Activated CD4-positive, alpha-beta memory T cell treated with anti-CD3 and anti-CD28 coated beads, Interleukin-2, amount 10 ng/mL, durations not matched to agents 7 days and 5 days (primary cell): ENCODE data around the gene NME8. TPM values are rescaled to one million over a fixed set of nuclear protein-coding genes. Genes with fewer than 3 reads are reported as not detected.
A peak's percentile ranks its signal among the peaks of the same experiment; 100 is the strongest.

Source experiments
- CTCF ChIA-PET: fragments of 350-600 bp; sonication (Branson Sonifier 250); formaldehyde crosslinking; loops from one replicate; lab custom pipeline; 2021; ENCODE audit warnings: antibody characterized with exemption, inconsistent platforms; lab: Charles Lee
- POLR2A ChIA-PET: fragments of 350-600 bp; sonication (Branson Sonifier 250); formaldehyde crosslinking; loops from one replicate; lab custom pipeline; 2021; ENCODE audit warnings: antibody characterized with exemption; lab: Charles Lee
- DNase-seq: peaks from one replicate; pipeline ENCODE4 v3.0.0-alpha.2; 2020
- H3K27ac Mint-ChIP-seq: one replicate; pipeline ENCODE4 v1.8.0; 2021; ENCODE audit warnings: mild to moderate bottlenecking, mixed read lengths
- H3K27me3 Mint-ChIP-seq: one replicate; pipeline ENCODE4 v1.8.0; 2021; ENCODE audit warnings: mixed read lengths
- H3K36me3 Mint-ChIP-seq: one replicate; pipeline ENCODE4 v1.8.0; 2021; ENCODE audit warnings: low read depth, mixed read lengths
- H3K4me1 Mint-ChIP-seq: one replicate; pipeline ENCODE4 v1.8.0; 2021; ENCODE audit warnings: mixed read lengths
- H3K4me3 Mint-ChIP-seq: one replicate; pipeline ENCODE4 v1.8.0; 2021; ENCODE audit warnings: mild to moderate bottlenecking, mixed read lengths
- H3K9me3 Mint-ChIP-seq: one replicate; pipeline ENCODE4 v1.8.0; 2021; ENCODE audit warnings: mixed read lengths
- total RNA-seq, 2 experiments: library from RNA; stranded (reverse); gene quantifications; one replicate each; pipeline ENCODE4 v1.2.3, GENCODE V29; 2021

Gene NME8
- total RNA-seq, 2 experiments from 2014 or later = not detected

- H3K27me3 Mint-ChIP-seq = peaks cover 21% of the 10 kb centered on the region
- ChIA-PET POLR2A (no interaction called here), CTCF (interaction anchor here (1.3 kb wide), 1 partner anchor 11 kb away, joined by 3 read pairs; no protein-coding TSS in a partner anchor)
These were observed 17.2 kb upstream of the NME8 start for GRCh38 chr7:37831244-37831643.

DNA sequence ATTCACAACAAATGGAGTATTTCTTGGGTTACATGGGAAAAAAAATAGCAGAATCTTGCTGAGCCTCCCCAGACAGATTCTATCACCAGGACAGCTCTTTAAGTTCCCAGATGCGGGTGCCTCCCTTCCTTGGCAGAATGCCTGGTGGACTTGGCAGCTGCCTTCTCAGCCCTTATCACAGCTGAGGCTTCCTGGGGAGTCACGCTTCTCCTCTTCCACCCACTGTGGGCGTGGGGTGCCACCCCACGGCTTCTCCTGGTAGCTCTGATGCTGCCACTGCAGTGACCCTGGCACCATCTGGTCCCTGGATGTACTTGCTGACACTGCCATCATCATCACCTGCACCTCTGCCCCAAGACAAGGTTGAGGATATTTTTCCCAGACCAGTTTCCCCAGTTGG lies 16.2 kb upstream of the NME8 start:
- ChIA-PET POLR2A (no interaction called here), CTCF (interaction anchor here (1.3 kb wide), 1 partner anchor 12 kb away, joined by 3 read pairs; no protein-coding TSS in a partner anchor)
- Mint-ChIP-seq H3K4me3 (no peak overlapping the region), H3K4me1 (peaks cover 3% of the 10 kb centered on the region), H3K9me3 (no peaks in the 10 kb centered on the region), H3K27me3 (peaks cover 17% of the 10 kb centered on the region), H3K27ac (no peak overlapping the region), H3K36me3 (no peaks in the 10 kb centered on the region)
- no peak for DNase-seq

More at GRCh38 chr7:37831244-37831643, 17.2 kb upstream of the NME8 start:
- Mint-ChIP-seq H3K36me3 (no peaks in the 10 kb centered on the region), H3K27ac (no peak overlapping the region), H3K4me3 (no peak overlapping the region), H3K4me1 (peaks cover 3% of the 10 kb centered on the region), H3K9me3 (no peaks in the 10 kb centered on the region)
- no peak for DNase-seq

DNA sequence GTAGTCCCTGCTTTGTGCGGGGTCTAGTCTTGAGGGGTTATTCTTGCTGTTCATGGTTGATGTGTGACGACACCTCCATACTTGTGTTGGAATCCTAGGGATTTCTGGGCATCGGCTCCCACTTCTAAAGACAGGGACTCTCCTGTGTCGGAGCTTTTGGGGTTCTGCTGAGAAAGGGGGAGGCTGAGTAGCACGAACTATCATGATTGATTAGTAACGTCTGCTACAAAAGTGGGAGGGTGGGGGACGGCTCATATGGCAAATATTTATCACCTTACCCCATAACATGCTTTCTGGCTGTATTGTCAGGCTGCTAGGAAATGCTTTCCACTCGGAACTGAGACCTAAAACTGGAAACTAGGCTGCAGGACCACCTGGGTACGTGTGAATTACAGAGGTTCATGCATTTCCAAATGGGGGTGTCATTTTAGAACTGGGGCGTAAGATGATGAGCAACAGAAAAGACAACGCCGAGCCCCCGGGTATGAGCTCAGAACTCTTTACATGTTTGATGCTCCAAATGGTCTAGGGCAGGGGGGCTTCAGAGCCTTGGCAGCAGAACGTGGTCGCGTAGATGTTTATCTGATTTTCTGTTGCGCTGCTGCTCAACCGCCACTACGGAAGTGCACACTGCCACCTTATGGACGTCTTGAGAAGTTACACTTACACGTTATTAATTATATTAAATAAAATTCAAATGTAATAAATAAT lies 15.1 kb upstream of the NME8 start:
- no peaks in the 10 kb centered on the region for H3K36me3 Mint-ChIP-seq
- ChIA-PET POLR2A (no interaction called here), CTCF (interaction anchor here (1.2 to 1.4 kb wide), 2 partner anchors 15 to 208 kb away, joined by 3 read pairs; no protein-coding TSS in a partner anchor)

DNA sequence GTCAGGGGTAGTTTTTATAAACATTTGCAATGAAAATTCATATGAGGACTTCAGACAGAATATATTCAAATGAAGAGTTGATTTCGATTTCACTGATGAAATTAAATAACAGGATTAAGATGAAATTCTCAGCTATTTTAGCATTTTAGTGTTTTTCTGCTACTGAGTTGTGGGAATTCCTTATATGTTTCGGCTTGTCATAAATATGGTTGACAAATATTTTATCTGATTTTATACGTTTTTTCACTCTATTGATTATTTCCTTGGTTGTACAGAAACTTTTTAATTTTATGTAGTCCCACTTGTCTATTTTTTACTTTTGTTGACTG lies 14.6 kb upstream of the NME8 start:
- H3K4me3 Mint-ChIP-seq = no peak overlapping the region
- DNase-seq = no peak
- peaks cover 3% of the 10 kb centered on the region for H3K4me1 Mint-ChIP-seq
- no peak overlapping the region for H3K27ac Mint-ChIP-seq
- ChIA-PET POLR2A (no interaction called here), CTCF (interaction anchor here (1.0 to 1.4 kb wide), 3 partner anchors 15 to 208 kb away, joined by 3 to 4 read pairs (median 3); no protein-coding TSS in a partner anchor)
- no peaks in the 10 kb centered on the region for H3K36me3 Mint-ChIP-seq
- H3K9me3 Mint-ChIP-seq = no peaks in the 10 kb centered on the region
- peaks cover 18% of the 10 kb centered on the region for H3K27me3 Mint-ChIP-seq

More for the DNA sequence above, 15.1 kb upstream of the NME8 start:
- no peaks in the 10 kb centered on the region for H3K9me3 Mint-ChIP-seq
- peak; percentile 33 for DNase-seq
- peak overlapping the region; percentile 39 for H3K4me3 Mint-ChIP-seq
- H3K27ac Mint-ChIP-seq = no peak overlapping the region
- H3K27me3 Mint-ChIP-seq = peaks cover 17% of the 10 kb centered on the region
- H3K4me1 Mint-ChIP-seq = peaks cover 3% of the 10 kb centered on the region

DNA sequence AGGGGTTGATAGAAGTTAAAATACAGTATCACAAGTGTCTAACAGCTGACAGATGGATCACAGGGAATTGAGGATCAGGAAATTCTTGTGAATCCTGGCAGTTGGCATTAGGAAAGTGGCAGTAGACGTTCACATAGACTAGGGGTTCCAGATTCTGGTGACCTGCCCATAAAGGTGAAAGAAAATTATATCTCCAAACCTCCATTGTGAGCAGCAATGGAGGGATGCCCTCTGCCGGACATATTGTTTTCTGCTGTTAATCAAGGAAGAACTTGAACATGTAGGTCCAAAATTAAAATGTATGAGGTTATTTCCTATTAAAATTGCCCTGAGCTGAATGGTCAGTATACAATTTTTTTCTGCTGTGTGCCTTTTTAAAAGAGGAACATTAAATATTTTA lies 5.1 kb downstream of the NME8 start:
- no peaks in the 10 kb centered on the region for H3K36me3 Mint-ChIP-seq
- ChIA-PET CTCF (no interaction called here), POLR2A (no interaction called here)
- DNase-seq = no peak
- H3K27ac Mint-ChIP-seq = no peak overlapping the region
- peaks cover 2% of the 10 kb centered on the region for H3K27me3 Mint-ChIP-seq
- H3K4me3 Mint-ChIP-seq = no peak overlapping the region
- no peaks in the 10 kb centered on the region for H3K9me3 Mint-ChIP-seq
- no peaks in the 10 kb centered on the region for H3K4me1 Mint-ChIP-seq

DNA sequence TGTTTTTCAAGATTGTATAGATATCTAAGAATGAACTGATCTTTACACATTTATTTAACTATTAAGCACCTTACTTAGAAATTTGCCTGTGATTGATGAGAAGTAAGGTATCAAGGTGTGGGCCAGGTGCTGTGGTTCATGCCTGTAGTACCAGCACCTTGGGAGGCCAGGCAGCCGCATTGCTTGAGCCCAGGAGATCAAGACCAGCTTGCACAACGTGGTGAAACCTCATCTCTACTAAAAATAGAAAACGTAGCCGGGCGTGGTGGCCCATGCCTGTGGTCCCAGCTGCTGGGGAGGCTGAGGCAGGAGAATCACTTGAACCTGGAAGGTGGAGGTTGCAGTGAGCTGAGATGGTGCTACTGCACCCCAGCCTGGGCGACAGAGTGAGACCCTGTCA lies 33.7 kb downstream of the NME8 start:
- Mint-ChIP-seq H3K27me3 (peaks cover 8% of the 10 kb centered on the region), H3K4me3 (no peak overlapping the region), H3K36me3 (no peaks in the 10 kb centered on the region), H3K27ac (no peak overlapping the region), H3K9me3 (no peaks in the 10 kb centered on the region), H3K4me1 (no peaks in the 10 kb centered on the region)
- CTCF ChIA-PET = no interaction called here
- POLR2A ChIA-PET = no interaction called here
- no peak for DNase-seq

- no peak overlapping the region for H3K27ac Mint-ChIP-seq
- H3K27me3 Mint-ChIP-seq = peaks cover 11% of the 10 kb centered on the region
- ChIA-PET CTCF (no interaction called here), POLR2A (no interaction called here)
- H3K4me1 Mint-ChIP-seq = no peaks in the 10 kb centered on the region
- no peaks in the 10 kb centered on the region for H3K36me3 Mint-ChIP-seq
- no peaks in the 10 kb centered on the region for H3K9me3 Mint-ChIP-seq
- no peak overlapping the region for H3K4me3 Mint-ChIP-seq
- no peak for DNase-seq
These were observed 45.0 kb downstream of the NME8 start for GRCh38 chr7:37893359-37893758.

- no peak for DNase-seq
- ChIA-PET CTCF (no interaction called here), POLR2A (no interaction called here)
- H3K36me3 Mint-ChIP-seq = no peaks in the 10 kb centered on the region
- H3K4me3 Mint-ChIP-seq = no peak overlapping the region
- no peaks in the 10 kb centered on the region for H3K9me3 Mint-ChIP-seq
- H3K27ac Mint-ChIP-seq = no peak overlapping the region
- no peaks in the 10 kb centered on the region for H3K4me1 Mint-ChIP-seq
- H3K27me3 Mint-ChIP-seq = peaks cover 11% of the 10 kb centered on the region
These were observed 46.3 kb downstream of the NME8 start for GRCh38 chr7:37894671-37895070.

DNA sequence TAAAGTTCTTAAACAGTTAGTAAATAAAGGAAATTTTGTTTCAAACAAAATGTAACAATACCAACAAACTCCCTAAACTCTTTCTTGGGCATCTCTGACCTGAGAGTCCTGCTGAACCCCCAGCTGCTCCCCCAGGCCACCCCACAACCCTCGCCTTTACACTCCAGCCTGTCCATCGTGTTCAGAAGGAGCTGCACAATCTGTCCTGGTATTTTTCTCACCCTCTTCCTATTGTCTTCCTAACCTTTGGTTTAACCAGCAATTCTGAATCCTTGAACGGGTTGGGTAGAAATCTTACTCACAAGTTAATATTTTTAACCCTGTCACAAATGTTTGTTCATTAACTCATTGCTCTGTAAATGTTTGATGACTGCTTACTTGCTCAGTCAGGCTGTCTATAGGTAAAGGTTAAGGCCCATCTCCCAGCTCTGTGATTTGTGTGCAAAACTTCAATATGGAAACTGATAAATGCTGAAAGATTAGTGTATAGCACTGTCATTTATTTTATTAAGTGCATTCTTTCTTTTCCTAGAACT lies 51.4 kb downstream of the NME8 start:
- Mint-ChIP-seq H3K27me3 (no peaks in the 10 kb centered on the region), H3K4me1 (no peaks in the 10 kb centered on the region), H3K27ac (no peak overlapping the region), H3K4me3 (no peak overlapping the region), H3K36me3 (no peaks in the 10 kb centered on the region), H3K9me3 (no peaks in the 10 kb centered on the region)
- ChIA-PET CTCF (no interaction called here), POLR2A (no interaction called here)
- no peak for DNase-seq

GRCh38 chr7:37901236-37901827 lies 52.9 kb downstream of the NME8 start:
- no peaks in the 10 kb centered on the region for H3K27me3 Mint-ChIP-seq
- no peak for DNase-seq
- no peak overlapping the region for H3K27ac Mint-ChIP-seq
- no peak overlapping the region for H3K4me3 Mint-ChIP-seq
- H3K9me3 Mint-ChIP-seq = no peaks in the 10 kb centered on the region
- no peaks in the 10 kb centered on the region for H3K4me1 Mint-ChIP-seq
- ChIA-PET POLR2A (no interaction called here), CTCF (interaction anchor here (0.7 to 0.8 kb wide), 3 partner anchors 16 to 141 kb away, joined by 3 to 5 read pairs (median 4); partner anchors contain the start of gene SFRP4)
- no peaks in the 10 kb centered on the region for H3K36me3 Mint-ChIP-seq

DNA sequence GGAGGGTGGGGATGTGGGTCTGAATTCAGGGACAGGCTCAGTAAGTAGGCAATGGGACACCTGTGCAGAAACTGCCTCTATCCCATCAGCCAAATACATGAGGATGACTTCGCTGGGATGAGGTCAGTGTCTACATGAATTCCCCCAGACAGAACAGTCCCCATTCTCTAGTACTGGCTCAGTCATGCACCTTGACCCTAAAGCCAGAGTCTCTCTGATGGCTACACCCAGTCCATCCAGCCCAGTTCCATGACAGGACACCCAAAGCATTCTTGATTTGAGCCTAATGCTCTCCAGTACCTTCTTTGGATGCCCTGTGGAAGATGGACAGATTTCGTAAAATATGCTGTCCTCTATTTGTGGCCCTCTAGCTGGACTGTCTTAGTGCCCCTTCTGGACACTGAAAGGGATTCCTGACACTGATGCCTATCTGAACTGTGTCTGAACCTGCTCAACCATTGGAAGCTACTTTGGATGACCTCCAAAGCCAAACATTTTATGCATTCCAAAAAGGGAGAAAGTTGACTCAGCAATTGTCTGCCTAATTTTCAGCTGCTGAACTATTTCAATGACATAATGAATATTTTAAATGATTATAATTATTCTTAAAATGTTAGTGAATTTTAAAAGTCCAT lies 53.6 kb downstream of the NME8 start:
- Mint-ChIP-seq H3K27ac (no peak overlapping the region), H3K4me3 (no peak overlapping the region), H3K4me1 (no peaks in the 10 kb centered on the region), H3K9me3 (no peaks in the 10 kb centered on the region), H3K36me3 (no peaks in the 10 kb centered on the region), H3K27me3 (peaks cover 2% of the 10 kb centered on the region)
- no peak for DNase-seq
- ChIA-PET POLR2A (no interaction called here), CTCF (interaction anchor here (0.7 to 0.8 kb wide), 3 partner anchors 15 to 141 kb away, joined by 3 to 5 read pairs (median 4); partner anchors contain the start of gene SFRP4)

- POLR2A ChIA-PET = no interaction called here
- CTCF ChIA-PET = interaction anchor here (0.9 kb wide), 1 partner anchor 9 kb away, joined by 3 read pairs; no protein-coding TSS in a partner anchor
These were observed 59.9 kb downstream of the NME8 start for GRCh38 chr7:37908221-37908788.

GRCh38 chr7:37912756-37913155 lies 64.4 kb downstream of the NME8 start:
- Mint-ChIP-seq H3K27me3 (peaks cover 47% of the 10 kb centered on the region), H3K36me3 (no peaks in the 10 kb centered on the region)

More at GRCh38 chr7:37908221-37908788, 59.9 kb downstream of the NME8 start:
- peaks cover 16% of the 10 kb centered on the region for H3K27me3 Mint-ChIP-seq
- H3K4me3 Mint-ChIP-seq = no peak overlapping the region
- no peaks in the 10 kb centered on the region for H3K36me3 Mint-ChIP-seq
- H3K9me3 Mint-ChIP-seq = no peaks in the 10 kb centered on the region
- DNase-seq = no peak
- no peak overlapping the region for H3K27ac Mint-ChIP-seq
- H3K4me1 Mint-ChIP-seq = no peaks in the 10 kb centered on the region

More at GRCh38 chr7:37912756-37913155, 64.4 kb downstream of the NME8 start:
- ChIA-PET CTCF (no interaction called here), POLR2A (no interaction called here)
- no peak overlapping the region for H3K4me3 Mint-ChIP-seq
- DNase-seq = no peak
- H3K4me1 Mint-ChIP-seq = peaks cover 9% of the 10 kb centered on the region
- no peak overlapping the region for H3K27ac Mint-ChIP-seq
- no peaks in the 10 kb centered on the region for H3K9me3 Mint-ChIP-seq
